Activated T-cell treated with anti-CD3 and anti-CD28 coated beads, Interleukin-2, amount 50 U/mL, for 1 hour (primary cell): ENCODE data around the gene GALNT10.
"Not testable (repeated sequence)": the region's sequence is repeated elsewhere in the genome, so short reads cannot be mapped to it uniquely, and the experiment has no call there.

Experiments used
- DNase-seq: peaks from one replicate; pipeline ENCODE4 v3.0.0-alpha.2; 2020

The GALNT10 gene

GRCh38 chr5:154359221-154359573 is 168.7 kb downstream of the GALNT10 start:
- no peak for DNase-seq

DNA sequence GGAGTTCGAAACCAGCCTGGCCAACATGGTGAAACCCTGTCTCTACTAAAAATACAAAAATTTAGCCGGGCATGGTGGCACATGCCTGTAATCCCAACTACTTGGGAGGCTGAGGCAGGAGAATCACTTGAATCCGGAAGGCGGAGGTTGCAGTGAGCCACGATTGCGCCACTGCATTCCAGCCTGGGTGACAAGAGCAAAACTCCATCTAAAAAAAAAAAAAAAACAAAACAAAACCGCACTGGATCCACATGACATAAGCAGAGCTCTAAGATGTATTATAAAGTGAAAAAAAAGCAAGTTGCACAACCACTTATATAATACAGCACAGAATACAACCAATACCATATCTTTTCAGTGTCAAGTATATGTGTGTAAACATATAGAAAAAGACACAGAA is 169.7 kb downstream of the GALNT10 start:
- not testable (repeated sequence) for DNase-seq

DNA sequence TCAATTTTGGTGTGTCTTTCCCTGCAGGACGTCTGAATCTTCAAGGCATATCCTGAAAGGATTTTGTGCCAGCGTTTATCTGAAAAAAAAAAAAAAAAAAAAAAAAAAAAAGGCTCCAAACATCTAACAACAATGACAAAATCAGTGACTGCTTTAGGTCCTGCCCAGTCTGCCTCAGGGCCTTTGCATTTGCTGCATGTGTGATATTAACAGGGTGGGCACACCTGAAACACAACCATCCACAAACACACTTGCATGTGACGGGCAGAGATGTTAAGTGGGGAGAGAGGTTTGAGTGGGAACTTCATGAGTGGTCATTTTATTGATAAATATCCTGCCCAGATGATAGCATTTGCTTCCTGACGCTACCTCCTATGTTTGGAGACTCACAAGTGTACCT is 172.9 kb downstream of the GALNT10 start:
- DNase-seq: no peak

DNA sequence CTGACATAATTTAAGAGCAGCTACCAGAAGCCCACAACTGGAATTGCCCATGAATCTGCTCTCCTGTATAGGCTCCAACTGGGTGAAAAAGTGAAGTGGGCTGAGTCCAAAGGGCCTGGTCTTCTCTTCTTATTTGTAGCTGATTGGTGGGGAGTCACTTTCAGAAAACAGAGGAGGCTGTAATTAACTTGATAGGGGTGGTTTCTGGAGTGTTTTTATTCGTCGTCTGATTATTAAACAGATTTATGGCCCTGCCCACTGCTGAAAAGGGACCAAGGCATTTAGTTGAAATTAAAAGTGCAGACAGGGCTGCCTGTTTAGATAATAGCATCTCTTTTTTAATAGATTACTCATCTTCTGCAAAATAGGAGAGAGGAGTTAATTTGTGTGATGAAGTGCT is 174.2 kb downstream of the GALNT10 start:
- no peak for DNase-seq

GRCh38 chr5:154365823-154366222 is 175.3 kb downstream of the GALNT10 start:
- DNase-seq: no peak

GRCh38 chr5:154366353-154366752 is 175.8 kb downstream of the GALNT10 start:
- DNase-seq: no peak

- no peak for DNase-seq
These were observed 176.6 kb downstream of the GALNT10 start for GRCh38 chr5:154367101-154367500.

DNA sequence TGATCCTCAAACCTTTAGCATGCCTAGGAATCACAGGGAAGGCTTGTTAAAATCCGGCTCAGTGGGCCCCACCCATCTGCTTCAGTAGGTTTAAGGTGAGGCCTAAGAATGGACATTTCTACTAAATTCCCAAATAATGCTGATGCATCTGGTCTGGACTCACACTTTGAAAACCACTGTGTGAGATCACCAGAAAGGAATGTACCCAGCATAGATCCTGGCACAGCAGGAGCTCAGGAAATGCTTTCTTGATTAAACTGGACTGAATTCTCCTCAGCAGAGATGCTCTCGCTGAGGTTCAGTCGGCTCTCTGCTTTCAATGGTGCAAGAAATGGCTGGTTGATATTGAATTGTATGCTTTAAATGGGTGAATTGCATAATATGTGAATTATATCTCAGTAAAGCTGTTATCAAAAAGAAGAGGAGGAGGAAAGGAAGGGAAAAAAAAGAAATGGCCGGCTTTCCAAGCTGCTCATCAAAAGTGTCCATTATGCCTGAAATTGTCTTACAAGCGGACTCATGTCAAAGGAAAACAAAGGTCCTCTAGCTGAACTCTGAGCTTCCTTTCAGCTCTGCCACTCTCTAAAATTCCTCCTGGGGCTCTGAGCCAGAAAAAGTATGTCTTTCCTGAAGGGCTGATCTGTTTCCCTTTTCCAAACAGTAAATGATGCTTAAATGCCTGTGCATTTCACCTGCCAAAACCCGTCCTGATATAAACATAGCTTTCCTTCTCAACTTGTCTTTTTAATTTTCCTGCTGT is 177.7 kb downstream of the GALNT10 start:
- DNase-seq: no peak

DNA sequence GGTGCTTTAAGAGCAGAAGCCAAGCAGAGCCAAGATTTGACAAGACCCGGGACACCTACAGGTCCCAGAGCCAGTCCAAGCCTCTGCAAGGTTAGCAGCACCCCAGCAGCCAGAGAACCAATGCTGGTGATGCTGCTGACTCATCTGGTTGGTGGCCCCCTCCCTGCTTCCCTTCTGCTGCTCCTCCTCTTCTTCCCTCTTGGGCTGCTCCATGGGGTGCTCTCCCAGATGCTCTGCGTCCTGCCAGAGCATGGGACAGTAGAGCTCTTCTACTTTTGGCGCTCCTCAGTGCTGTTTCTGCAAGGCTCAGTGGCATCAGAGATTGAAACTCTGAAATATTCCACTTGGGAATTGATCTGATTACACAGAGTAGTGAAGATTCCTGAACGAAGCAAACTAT is 179.1 kb downstream of the GALNT10 start:
- no peak for DNase-seq

- DNase-seq: no peak
These were observed 179.6 kb downstream of the GALNT10 start for GRCh38 chr5:154370119-154370518.

DNA sequence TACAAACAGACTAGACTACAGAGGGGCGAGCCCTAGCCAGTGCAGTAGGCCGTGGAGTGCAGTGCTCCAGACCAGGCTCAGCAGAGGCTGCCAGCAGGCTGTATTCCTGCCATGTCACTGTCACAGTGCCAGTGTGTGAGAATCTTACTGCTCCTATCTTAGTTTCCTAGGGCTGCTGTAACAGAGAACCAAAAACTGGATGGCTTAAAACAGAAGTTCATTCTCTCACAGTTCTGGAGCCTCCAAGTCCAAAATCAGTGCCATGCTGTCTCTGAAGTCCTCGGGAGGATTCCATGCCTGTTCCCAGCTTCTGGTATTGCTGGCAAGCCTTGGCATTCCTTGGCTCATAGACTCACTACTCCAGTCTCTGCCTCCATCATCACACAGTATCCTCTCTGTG is 180.3 kb downstream of the GALNT10 start:
- DNase-seq: no peak

DNA sequence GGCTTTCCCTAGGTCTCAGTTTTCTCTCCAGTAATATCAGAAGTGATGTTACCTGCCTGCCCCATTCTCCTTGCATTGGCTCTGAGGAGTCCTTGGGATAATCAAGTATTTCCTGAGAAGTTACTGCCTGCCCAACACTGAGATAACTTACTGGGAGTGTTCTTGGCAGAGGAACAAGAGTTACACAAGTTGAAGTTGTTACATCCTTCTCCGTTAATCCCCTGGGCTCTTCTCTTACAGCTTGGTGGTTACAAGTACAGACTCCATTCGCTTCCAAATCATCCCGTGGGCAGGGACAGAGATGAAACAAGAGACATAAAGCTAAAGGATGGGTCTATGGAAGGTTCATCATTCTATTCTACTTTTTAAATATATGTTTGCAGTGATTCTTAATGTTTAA is 181.2 kb downstream of the GALNT10 start:
- no peak for DNase-seq

DNA sequence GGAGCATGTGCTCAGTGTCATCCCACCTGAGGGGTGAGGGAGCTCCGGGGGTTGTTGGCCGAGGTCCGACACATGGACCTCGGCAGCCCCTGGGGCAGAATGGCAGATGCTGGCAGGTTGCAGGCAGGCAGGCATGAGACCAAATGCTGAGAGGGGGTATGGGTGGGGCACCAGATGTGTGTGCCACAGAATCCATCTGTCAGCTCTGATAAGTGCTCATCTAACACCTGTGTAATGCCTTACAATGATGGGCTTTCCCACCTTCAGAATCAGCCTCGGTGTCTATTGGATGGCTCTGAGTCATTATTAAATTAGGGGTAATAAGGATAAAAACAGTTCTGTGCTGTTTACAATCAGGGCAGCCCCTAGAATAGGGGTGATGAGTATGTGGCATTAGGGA is 182.1 kb downstream of the GALNT10 start:
- DNase-seq: no peak

DNA sequence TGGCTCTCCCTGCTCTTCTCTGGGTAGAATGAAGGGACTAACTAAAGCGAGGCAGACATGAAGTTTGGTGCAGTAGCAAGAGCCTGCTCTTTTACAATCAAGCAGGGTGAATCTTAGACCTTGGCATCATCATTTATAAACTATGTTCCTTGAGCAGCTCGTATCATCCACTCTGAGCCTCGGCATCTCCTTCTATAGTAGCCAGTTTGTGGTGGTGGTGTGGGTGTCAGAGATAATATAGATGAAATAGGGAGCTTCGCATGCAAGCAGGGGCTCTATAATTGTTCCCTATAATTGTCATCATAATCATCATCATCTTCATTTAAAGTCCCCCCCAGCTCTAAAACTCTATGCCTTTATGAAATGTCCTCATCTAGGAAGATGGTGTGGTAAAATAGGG is 182.8 kb downstream of the GALNT10 start:
- no peak for DNase-seq

- no peak for DNase-seq
These were observed 183.2 kb downstream of the GALNT10 start for GRCh38 chr5:154373729-154374179.

- DNase-seq: no peak
These were observed 183.7 kb downstream of the GALNT10 start for GRCh38 chr5:154374264-154374663.

- DNase-seq: no peak
These were observed 184.9 kb downstream of the GALNT10 start for GRCh38 chr5:154375329-154376008.

- no peak for DNase-seq
These were observed 185.9 kb downstream of the GALNT10 start for GRCh38 chr5:154376481-154376880.

DNA sequence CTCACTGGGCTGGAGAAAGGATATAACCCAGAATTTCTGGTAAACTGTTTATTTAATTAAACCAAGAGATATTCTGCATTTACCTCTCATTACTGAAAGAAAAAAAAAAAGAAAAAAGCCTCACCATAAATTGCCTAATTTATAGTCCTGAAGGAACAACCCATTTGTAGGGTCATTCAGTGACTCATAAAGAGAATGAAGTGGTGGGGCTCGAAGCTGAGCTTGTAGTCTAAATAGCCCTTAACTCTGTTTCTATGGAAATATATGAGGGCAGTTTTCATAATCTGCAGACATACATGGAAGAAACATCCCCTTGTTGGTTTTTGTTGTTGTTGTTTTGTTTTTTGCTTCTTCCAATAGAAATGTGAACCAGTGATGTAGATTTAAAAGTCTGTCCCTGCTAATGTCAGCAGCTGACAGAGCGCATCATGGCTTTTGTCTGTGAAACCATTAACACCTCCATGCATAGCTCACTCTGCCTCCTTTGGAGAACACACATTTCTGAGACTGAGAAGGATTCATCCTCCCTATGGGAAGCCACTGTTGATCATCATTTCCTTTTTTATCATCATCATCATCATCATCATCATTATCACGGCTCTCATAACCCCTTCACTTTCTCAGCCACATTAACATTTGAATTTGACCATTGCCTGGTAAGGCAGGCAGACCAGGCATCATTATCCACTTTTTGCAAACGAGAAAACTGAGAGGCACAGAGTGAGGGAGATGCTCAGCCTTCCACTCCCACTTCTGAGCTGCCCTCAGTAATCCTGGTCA is 187.4 kb downstream of the GALNT10 start:
- DNase-seq: no peak

GRCh38 chr5:154380263-154380662 is 189.7 kb downstream of the GALNT10 start:
- no peak for DNase-seq

- no peak for DNase-seq
These were observed 194.1 kb downstream of the GALNT10 start for GRCh38 chr5:154384480-154385235.

DNA sequence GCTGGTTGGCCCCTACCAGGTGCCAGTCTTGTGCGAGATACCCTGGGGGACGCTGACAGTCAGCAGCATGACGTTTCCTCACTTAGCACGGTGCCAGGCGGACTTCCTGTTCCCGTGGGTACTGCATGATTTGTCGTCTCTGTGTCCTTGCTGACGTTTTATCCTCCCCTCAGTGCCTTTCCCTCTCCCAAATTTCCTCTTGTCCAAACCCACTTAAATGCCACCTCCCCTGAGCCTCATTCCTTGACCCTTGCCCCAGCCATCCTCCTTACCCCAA is 194.6 kb downstream of the GALNT10 start:
- no peak for DNase-seq

GRCh38 chr5:154386952-154387629 is 196.6 kb downstream of the GALNT10 start:
- no peak for DNase-seq
